NCI-H1417 (cell line): ENCODE measurements around the gene ZDHHC7.
A peak's percentile ranks its signal among the peaks of the same experiment; 100 is the strongest.
"Not testable (repeated sequence)": the region's sequence is repeated elsewhere in the genome, so short reads cannot be mapped to it uniquely, and the experiment has no call there.

Experiments used
- DNase-seq, 3 experiments: peaks; one replicate each; lab custom pipeline; 2025; lab: John Stamatoyannopoulos, UW

Gene ZDHHC7

DNA sequence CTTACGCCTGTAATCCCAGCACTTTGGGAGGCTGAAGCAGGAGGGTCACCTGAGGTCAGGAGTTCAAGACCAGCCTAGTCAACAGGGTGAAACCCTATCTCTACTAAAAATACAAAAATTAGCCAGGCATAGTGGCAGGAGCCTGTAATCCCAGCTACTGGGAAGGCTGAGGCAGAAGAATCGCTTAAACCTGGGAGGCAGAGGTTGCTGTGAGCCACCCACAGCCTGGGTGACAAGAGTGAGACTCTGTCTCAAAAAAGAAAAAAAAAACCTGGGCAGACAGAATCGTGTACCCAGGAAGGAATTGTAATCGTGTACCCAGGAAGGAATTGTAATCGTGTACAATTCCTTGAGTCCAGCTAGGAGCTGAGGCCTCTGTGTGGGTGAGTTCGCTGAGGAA, 72.7 kb downstream of the ZDHHC7 start:
- not testable (repeated sequence) for DNase-seq

DNA sequence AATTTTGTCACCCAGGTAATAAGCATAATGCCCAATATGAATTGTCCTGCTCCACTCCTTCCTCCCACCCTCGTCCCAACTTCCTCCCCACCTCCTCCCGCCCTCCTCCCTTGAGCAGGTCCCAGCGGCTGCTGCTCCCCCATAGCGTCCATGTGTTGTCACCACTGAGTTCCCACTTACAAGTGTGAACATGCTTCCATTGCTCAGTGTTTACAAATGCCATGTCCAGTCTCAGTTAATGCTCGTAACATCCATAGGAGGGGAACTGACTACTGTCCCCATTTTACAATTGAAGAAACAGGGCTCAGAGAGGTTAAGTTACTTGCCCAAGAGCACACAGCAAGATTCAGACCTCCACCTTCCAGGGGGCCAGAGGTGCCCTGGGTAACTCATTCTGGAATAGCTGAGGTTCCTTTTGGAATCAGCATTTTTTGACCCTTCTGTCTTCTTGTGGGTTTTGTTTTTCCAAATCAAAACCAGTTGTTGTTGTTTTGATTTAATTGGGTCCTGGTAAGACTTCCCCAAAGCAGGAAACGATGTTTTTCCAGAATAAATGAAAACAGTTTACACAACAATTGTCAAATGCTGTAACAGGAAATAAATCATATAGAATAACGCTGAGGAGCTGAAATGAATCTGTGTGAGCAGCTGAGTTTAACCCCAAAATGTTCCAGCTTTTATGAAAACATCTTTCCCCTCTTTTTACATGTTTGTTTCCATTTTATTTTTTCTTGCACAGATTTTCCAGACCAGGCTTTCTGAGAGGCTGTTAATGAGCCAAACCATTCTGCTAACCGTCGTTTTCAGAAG, 73.9 kb downstream of the ZDHHC7 start:
- DNase-seq, result no peak

DNA sequence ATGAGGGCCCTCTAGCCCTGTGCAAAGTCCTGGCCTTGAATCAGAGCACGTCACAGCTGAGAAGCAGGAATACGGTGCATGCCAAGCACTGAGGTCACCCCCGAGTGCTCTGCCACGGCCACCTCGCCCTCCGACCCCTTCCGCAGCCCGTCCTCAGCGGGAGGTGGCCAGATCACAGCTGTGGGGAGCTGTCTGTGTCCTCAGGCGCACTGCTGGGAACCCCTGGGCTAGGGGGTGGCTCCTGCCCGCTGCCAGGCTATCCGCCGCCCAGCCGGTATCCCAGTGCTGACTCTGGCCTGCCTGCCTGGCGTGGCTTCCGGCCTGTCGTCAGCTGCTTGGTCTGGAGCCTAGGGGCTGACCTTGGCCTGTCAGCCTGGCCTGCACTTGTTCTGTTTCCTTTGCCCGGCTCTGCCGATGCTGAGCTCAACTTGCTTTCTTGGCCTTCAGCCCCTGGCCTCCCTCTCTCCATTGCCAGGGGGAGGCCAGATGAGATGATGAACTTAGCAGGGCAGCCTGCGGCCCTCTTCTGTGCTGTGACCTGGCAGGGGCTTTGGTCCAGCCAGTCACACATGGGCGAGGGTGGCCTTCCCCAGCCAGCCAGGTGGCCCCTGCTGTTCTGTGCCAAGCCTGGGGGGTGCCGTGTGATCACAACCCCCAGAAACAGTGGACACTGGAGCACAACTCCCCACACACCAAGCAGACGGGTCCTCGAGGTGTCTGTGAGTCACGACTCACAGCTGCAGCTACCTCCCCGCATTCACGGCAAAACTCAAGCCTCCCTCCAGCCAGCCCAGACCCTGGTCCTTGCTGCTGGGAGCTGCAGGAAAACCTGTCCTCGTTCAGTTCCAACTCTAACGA, 77.3 kb downstream of the ZDHHC7 start:
- no peak for DNase-seq

DNA sequence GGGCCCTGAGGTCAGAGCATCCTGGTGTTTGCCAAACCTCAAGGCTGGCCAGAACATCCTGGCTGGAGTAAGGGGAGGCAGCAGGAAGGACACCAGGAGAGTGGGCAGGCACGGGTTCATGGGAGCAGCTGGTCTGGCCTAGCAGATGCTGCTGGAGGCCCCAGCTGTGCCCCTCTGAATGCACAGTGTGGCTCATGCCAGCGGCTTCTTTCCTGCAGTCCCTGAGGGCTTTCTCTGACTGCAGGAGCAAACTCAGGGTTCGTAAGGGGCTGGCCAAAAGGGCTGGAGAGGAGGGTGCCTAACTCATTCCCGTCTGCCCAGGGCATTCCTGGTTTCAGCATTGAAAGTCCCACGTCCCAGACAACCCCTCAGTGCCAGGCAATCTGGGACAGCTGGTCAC, 78.7 kb downstream of the ZDHHC7 start:
- peak in 1 of 3 experiments; percentile 25 for DNase-seq

DNA sequence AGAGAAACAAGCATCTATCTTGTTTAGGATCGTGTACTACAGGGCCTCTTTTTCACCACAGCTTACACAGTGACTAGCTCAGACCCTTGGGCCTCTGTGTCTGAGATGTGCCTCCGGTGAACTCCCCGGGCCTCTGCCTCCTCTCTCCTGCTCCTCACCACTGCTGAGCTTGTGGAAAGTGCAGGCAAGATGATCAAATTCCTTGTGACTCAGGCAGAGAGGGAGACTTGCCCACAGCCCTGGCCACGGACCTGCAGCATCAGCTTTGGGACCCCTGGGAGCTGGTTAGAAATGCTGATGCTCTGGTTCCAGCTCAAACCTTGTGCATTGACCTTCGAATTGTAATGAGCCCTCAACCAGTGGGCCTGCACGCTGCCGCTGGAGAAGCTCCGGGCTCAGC, 79.8 kb downstream of the ZDHHC7 start:
- no peak for DNase-seq

DNA sequence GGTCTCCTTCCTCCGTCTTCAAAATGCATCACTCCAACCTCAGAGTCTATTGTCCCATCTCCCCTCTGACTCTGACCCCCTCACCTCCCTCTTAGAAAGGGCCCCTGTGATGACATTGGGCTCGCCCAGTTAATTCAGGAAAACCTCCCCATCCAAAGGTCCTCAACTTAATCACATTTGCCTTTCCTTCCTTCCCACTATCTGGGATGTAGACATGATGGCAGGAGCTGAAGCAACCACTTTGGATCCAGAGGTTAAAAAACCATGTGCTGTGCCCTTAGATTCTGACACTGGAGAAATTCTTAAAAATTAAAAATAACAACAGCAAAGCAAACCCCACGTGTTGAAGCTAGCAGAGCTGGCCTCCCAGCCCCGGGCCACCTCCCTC, 80.2 kb downstream of the ZDHHC7 start:
- DNase-seq, result no peak

DNA sequence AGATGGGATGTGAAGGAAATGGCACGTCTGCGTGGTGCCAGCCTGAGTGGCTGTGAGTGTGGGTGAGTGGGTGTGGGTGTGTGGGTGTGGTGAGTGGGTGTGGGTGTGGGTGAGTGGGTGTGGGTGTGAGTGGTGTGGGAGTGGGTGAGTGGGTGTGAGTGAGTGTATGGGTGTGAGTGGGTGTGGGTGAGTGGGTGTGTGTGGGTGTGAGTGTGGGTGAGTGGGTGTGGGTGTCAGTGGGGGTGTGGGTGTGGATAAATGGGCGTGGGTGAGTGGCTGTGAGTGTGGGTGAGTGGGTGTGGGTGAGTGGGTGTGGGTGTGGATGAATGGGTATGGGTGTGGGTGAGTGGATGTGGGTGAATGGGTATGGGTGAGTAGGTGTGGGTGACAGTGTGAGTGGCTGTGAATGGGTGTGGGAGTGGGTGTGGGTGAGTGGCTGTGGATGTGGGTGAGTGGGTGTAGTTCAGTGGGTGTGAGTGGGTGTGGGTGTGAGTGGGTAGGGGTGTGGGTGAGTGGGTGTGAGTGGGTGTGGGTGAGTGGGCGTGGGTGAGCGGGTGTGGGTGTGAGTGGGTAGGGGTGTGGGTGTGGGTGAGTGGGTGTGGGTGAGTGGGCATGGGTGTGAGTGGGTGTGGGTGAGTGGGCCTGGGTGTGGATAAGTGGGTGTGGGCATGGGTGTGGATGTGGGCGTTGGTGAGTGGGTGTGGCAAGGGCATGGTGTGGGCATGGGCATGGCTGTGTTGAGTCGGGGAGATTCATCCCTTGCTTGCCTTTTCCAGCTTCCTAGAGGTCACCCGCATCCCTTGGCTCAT, 80.8 kb downstream of the ZDHHC7 start:
- no peak for DNase-seq

DNA sequence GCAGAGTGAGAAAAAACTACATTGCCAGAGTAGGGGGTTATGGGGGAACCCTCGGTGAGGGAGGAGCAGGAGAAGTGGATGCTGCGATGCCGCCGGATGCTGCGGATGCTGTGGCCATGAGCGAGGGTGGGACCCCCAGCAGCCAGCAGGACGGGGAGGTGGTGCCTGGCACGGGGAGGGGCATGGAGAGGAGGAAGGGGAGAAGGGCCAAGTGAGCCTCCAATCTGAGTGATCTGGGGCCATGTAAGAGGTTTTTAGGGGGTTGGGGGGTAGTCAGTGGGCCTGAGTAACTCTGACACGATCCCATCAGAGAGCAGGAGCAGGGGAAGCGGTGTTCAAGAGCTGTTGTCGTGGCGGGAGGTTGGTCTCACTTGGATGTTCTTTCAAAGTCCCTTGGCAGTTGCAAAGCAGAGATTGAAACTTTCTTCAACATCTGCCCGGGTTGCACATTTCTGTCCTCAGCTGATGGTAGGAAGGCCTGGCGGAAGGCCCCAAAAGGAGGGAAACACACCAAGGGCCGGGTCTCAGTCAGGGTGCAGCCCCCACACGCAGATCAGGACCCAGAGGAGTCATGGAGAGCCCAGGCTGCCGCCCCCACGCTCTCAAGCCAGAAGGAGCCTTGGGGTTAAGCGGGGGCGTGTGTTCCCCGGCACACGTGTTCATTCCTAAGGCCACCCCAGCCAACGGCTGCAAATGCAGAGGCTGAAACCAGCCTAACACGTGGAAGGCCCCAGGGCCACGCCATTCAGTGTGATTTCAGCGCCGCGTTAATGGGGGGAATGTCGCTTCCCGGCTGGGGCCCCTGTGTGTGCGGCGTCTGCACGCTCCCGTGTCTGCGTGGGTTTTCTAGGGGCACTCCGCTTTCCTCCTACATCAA, 81.7 kb downstream of the ZDHHC7 start:
- DNase-seq, result no peak

DNA sequence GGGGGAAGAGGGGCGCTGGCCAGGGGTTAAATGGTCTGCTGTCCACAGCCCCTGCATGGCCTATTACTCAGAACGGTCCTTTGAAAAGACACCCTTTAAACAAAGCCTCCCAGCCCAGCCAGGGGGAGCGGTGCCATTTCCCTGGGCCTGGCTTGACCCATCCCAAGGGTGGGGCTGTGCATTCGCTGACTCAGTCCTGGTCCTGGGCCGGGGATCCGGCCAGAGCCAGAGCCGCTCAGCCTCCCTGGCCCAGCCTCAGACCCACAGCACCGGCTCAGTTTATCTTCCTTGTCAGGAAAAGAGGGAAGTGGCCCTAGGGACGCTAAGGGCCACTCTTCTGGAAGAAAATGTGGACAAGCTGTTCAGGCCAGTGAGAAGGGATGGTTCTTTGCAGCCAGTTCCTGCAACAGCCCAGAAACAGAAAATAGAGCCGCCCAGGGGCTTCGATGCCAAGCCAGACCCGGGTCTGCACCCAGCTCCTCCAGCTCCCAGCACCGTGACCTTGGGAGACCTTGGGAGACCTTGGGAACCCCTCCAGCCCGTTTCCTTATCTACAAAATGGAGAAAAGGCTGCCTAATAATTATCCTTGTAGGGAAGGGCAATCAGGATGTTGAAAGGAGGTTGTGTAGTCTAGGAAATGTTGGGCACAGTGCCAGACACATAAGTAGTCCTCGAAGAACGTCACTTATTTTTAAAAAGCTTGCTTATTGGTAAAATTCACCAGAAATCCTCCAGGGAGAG, 82.5 kb downstream of the ZDHHC7 start:
- peak in 1 of 3 experiments; percentile 2 for DNase-seq

DNA sequence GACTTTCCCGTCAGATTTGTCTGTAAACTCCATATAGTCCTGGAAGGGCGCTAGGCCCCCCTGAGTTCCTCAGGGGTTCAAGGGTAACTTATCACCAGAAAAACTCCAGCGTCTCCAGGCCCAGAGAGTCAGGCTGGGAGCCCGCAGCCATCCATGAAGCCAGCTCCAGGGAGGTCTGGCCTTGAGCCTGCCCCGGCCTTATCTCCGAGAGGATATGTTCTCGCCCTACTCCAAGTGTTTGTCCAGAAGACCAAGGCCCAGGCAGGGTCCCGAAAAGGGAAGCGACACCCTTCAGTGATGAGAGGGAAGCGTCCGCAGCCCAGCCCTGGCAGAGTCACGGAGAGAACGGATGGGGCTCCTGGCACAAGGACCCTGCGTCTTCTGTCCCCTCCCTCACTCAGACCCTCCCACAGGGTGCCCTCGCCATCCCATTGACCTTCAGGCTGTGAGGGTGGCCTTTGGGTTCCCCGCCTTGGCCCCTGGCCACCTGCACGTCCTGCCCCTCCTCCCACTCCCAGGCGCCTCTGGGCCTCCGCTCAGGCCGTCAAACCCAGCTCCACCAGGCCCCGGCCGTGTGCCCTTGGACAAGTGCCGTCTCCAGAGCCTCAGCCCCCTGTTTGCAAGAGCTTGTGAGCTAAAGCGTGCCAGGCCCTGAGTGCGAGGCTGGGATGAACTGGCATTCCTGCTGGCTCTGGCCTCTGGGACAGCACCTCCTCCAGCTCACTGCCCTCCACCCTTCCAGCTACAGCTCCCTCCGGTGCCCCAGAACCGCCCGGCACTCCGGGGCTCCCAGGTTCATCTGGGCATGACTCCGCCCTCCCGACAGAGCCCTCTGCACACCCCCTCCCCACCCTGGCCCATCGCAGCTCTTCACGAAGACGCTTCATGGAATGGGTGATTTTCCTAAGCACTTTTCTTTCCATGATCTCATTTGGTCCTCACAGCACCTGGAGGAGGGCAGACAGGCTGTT, 83.4 kb downstream of the ZDHHC7 start:
- DNase-seq, result no peak

DNA sequence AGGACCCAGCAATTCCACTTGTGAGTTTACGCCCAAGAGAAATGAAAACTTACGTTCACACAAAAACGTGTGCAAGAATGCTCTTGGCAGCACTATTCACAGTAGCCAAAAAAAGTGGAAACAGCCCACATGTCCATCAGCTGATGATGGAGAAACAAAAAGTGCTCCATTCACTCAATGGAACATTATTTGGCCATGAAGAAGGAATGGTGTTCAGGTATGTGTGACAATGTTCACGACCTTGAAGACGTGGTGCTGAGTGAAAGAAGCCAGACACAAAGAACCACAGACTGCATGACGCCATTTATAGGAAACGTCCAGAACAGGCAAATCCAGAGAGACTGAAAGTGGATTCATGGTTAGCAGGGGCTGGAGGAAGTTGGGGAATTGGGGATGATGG, 84.9 kb downstream of the ZDHHC7 start:
- no peak for DNase-seq

DNA sequence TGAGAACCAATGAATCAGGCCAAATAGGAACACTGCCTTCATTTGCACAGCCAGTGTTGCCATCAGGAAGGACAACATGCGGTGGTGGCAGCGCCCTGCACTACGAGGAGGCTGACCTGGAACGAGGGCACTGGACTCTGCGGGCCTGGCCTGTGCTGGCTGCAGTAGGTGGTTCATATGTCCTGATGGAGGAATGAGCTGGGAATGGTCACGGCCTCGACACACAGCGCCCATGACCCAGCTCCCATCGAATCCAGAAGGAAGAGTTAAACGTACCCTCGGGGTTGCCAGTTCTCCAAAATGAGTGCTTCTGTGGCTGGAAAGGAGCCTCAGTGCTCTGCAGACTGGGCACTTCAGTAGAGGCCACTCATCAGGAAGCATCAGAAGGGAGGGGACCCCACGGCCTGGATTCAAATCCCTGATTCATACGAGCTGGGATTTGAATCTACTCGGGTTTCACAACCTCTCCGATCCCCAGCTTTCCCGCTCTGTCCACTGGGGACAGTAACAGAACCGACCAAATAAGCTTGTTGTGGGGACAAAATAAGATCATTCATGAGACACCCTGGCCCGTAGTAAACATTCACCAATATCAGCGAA, 85.5 kb downstream of the ZDHHC7 start:
- DNase-seq, result no peak

DNA sequence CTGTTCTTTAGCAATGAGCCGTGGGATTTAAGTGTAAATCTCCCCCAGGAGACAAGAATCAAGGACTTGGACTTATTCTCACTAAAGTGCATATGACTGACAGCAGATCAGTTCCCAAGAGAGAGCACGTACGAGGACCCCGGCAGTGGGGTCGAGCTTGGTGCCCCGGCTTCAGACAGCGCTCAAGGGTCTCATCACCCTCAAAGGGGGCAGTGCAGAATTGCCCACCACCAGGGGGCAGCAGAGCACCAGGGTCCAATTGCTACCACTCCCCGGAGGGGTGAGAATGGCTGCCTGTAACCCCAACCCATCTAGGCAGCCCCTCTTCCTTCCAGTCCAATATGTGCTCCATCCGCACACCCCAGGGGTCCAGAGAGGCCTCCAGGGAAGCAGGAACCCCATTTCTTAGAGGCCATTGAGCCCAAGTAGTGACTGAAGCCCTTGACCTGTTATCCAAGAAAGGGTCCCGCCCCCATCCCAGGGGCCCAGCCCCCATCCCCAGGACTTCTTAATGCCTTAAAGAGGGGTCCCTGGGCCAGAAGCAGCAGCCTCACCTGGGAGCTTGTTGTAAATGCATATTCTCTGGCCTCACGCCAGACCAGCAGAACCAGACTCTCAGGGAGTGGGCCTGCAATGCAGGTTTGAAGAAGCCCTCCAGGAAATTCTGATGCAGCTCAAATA, 86.1 kb downstream of the ZDHHC7 start:
- DNase-seq, result peak in 2 of 3 experiments; percentile 5 to 17

DNA sequence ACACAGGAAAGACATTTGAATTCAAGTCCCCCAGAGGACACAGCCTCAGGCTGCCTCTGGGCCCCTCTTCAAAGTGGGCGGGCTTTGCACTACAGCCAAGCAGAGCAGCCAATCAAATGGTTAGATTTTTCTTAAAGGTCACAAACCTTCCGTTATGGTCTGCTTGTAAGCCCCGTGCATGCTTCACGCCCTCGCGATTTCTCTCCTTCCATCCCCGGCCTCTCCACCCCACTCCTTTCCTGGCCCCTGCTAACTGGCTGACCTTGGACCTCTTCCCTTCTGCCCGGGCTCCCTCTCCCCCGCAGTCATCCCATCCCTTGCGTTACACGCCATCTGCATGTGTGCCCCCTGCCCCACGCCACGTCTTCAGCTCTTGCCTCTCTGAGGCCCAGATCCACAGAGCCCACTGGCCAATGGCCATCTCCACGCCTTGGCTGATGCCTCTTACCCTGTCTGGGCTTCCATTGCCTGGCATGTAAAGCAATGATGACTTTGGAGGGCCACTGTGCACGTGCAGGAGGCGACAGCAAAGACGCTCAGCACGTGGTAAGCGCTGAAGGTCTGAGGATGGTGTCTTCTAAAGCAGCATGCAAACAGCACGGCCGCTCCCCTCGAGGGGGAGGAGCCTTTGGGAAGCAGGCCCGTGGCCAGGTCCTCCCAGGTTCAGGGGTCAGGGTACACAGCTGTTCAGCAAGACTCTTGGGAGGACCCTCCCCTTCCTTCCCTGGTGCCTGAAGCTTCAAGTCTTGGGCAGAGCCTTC, 86.8 kb downstream of the ZDHHC7 start:
- no peak for DNase-seq
